GF-D8 (cell line): ENCODE measurements around the gene KANK2.
A peak's percentile ranks its signal among the peaks of the same experiment; 100 is the strongest.
"Not testable (repeated sequence)": the region's sequence is repeated elsewhere in the genome, so short reads cannot be mapped to it uniquely, and the experiment has no call there.

Source experiments
- DNase-seq: peaks from one replicate; lab custom pipeline; 2025; lab: John Stamatoyannopoulos, UW

Gene KANK2

DNA sequence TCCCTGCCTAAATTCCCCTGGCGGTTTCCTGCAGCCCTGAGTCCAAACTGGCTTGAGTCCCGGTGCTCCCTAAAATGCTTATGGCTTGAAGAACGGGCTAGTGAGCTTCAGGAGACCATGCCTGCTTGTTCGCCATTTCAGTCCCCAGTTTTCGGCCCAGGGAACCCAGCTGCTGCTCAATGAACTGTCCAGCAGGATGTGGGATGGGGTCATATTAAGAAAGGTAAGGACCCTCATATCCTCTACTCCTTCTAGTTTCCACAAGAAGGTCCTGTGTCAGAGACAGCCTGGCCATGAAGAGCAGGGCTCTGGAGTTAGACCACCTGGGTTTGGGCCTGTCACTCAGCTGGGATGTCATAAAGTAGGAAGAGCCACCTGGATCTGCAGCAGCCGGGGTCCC is 24.8 kb downstream of the KANK2 start:
- no peak for DNase-seq

DNA sequence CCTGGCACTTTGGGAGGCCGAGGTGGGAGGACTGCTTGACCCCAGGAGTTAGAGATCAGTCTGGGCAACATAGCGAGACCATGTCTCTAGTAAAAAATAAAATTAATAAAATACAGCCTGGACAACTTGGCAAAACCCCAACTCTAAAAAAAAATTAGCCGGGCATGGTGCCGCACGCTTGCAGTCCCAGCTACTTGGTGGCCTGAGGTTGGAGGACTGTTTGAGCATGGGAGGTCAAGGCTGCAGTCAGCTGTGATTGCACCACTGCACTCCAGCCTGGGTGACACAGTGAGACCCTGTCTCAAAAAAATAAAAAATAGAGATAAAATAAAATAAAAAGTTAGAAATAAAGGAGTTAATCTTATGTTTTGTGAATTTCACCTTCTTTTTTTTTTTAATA is 26.2 kb downstream of the KANK2 start:
- no peak for DNase-seq

DNA sequence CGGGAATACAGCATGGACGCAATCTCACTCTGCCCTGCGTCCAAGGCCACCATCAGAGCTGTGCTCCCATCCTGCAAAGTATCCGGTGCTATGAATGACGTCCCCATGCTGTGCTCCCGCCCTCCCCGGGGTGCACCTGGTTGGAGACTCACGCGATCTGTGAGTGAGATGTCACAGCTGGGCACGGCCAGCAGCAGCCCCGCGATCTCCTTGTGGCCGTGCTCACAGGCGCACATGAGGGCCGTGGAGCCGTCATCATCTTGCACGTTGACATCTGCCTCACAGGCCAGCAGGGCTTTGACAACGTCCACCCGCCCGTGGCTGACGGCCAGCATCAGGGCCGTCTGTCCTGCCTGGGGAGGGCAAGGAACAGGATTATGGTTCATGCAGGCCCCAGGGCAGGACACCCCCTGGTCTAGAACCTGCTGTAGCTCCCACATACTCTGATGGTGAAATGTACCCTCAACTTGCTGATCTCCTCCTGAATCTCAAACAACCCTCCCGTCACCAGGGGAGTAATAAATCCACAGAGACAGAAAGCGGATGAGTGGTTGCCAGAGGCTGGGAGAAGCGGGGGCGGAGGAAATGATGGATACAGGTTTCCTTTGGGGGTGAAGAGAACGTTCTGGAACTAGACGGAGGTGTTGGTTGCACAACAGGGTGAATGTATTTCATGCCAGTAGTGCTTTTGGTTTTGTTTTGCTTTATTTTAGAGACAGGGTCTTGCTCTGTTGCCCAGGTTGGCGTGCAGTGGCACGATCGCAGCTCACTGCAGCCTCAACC is 27.3 kb downstream of the KANK2 start:
- no peak for DNase-seq

DNA sequence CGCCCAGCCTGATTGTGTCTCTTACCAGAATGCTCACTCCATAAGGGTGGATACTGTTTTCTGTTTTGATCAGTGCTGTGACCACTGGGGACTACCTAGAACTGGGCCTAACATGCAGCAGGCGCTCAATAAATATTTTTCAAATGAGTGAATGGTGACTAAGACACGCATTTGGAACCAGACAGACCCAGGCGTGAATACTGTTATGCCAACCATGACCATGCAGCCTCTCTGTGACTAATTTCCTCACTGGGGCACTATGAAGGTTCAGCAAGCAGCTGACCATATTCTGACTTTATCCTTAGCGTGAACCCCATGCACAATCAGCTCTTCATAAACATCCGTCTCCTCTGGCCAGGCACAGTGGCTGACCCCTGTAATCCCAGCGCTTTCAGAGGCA is 28.8 kb downstream of the KANK2 start:
- DNase-seq = no peak

DNA sequence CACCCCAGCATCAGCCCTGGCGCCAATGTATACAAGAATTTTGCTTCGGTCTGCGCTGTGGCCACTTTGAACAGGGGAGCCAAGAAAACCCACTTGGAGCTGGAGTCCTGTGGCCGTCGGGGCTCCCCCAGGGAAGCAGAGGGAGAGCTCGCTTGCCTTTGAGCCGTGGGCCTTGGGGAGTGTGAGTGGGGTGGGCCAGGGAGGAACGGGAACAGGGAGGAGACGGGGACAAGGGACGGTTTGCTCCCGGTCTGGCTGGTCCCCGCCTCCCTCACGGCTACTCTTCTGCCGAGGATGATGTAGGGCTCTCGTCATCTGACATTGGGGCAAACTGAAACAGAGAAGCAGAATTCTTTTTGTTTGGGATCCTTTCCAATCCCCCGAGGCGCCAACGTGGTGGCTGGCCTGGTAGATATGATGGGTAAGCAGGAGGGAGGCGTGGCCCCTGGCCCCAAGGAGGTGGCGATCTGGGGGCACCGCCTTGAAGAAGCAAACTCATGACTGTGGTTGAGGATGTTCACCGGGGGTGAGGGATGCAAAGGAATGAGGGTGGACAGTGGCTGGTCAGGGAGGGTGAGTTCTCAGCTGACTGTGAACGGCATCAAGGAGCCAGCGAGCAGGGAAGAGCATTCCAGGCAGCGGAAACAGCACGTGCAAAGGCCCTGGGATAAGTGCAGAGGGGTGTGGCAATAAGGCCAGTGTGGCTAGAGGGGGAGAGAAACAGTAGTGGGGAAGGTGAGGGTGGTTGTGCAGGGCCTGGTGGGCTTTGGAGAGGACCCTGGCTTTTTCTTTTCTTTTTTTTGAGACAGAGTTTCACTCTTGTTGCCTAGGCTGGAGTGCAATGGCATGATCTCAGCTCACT is 30.8 kb downstream of the KANK2 start:
- no peak for DNase-seq

DNA sequence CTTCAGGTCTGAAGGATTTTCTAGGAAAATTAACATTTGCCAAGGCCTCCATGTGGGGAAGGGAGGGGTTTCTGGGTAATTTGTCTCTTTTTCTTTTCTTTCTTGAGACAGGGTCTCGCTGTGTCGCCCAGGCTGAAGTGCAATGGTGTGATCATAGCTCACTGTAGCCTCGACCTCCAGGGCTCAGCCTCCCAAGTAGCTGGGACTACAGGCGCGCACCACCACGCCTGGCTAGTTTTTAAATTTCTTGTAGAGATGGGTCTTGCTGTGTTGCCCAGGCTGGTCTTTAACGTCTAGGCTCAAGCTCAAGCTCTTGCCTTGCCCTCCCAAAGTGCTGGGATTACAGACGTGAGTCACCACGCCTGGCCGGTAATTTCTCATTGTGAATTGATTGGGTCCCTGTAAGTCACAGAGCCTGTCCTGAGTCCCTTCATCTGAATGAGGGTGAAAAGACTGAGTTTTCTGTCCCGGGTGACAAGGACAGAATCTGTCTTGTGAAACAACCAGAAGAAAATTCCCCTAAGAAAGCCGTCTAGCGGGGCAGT is 31.8 kb downstream of the KANK2 start:
- no peak for DNase-seq

DNA sequence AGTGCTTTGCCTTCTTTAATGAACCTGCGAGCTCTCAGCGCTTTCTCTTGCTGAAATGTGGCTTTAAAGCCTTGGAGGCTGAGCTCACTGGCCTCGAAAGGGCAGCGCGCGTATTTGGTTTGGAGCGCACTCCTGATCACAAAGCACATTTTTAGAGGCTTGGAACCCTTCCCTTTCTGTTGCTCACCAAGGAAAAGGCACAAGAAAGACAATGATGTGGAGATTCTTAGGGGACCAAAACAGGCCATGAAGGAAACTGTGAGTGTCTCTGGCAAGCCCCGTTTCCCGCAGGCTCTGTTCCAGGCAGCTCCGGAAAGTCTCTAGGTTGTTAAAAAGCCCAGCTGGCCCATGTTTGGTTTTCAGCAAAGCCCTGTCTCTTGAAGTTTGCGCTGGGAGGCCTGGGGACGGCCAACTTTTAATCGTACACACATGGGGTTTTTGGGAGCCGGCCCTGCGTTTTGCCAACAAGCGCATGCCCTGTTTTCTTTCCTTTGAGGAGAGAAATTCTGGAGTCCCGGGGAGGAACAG is 32.4 kb downstream of the KANK2 start:
- DNase-seq = no peak

DNA sequence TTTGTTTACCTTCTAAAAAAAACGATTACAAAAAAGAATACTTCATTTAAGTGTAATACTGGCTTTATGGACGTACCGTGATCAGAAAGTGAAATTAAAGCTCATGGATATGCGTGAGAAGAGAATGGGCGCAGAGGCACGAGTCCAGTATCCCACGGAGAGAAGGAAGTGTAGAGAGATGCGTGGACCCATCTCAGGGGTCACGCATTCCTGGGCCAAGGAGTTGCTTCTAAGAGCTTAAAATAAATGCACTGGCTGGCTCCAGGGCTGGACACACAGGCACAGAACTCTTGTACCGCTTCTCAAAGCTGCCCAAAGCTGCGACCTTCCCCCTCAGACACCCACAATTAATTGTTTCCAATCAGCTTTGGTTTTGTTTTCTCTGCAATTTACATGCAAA is 33.0 kb downstream of the KANK2 start:
- no peak for DNase-seq

DNA sequence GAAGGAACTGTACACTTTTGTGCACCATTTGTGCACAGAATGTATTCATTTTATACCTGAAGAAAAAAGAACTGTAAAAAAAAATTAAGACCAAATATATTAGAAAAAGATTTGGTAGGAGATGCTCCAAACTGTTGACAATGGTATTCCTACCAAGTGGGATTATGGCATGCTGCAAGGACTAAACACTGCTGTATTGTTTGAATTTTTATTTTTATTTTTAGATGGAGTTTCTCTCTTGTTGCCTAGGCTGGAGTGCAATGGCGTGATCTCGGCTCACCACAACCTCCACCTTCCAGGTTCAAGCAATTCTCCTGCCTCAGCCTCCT is 36.9 kb downstream of the KANK2 start:
- DNase-seq = not testable (repeated sequence)

DNA sequence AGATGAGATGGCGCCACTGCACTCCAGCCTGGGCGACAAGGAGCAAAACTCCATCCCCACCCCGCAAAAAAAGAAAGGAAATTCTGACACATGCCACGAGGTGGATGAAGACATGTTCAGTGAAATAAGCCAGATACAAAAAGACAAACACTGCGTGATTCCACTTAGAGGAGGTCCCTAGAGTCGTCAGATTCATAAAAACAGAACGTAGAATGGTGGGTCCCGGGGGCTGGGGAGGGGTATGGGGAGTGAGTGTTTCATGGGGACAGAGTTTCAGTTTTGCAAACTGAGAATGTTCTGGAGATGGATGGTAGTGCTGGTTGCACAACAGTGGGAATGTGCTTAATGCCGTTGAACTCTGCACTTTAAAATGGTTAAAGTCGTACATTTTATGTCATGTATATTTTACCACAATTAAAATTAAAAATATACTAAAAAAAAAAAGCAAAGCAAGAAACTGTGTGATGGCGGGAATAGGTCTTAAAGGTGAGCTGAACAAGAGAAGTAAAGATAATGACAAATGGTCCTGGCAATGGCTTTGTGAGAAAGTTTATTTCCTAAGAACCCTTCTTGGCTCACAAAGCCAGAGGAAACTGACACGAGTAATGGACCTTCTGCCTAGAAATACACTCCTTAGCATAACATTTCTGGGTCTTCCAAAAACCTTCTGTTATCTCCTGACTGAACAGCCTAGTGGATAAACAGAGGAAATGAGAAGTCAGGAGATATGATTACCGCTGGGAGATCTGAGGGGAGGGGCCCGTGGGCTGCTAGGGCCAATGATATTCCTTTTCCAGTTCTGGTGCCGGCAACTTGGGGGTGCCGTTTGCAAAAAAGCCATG is 37.5 kb downstream of the KANK2 start:
- DNase-seq = no peak

DNA sequence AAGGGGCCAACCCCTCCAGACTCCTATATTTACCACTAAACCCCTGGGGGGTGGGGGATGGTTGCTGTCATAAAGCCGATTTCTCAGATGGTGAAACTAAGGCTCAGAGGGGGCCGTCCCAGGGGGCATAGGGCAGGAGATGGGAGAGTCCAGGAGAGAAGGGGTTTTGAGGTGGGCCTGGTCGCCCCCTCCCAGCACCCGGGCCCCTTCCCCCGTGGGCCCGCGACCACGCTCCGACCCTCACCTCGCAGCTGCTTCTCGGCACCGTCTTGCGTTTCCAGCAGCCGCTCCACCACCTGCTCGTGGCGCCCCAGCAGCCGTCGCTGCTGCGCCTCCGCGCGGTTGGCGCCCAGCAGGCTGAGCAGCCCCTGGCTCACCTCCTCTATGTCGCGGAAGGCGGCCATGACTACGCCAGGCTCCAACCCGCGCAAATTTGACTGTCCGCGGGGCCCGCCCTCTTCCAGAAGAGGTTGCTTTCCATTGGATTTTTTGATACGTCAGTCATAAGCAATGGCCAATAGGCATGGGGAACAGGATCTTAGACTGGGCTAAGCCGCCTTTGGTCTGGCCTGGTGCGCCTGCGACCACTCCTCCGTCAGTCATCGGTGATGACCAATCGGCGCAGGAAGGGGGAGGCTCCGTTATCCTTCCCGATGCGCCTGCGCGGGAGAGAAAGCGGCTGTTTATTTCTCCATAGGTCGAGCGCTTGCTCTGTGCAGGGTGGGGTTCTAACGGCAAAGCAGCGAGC is 41.8 kb downstream of the KANK2 start, which contains the start of gene SPC24:
TSS of gene SPC24 (minus strand) at position 410 of the 748 bp plus-strand sequence. CDS start at position 404, 6 bp downstream.
- DNase-seq = peak; percentile 95

DNA sequence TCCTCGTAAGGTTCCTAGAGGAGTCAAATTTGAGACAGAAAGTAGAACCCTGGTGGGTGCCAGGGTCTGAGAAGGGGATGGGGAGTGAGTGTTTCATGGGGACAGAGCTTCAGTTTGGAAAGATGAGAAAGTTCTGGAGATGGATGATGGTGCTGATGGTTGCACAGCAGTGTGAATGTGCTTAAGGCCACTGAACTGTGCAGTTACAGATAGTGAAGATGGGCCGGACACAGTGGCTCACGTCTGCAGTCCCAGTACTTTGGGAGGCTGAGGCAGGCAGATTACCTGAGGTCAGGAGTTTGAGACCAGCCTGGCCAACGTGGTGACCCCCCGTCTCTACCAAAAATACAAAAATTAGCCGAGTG is 42.7 kb downstream of the KANK2 start:
- DNase-seq = no peak

DNA sequence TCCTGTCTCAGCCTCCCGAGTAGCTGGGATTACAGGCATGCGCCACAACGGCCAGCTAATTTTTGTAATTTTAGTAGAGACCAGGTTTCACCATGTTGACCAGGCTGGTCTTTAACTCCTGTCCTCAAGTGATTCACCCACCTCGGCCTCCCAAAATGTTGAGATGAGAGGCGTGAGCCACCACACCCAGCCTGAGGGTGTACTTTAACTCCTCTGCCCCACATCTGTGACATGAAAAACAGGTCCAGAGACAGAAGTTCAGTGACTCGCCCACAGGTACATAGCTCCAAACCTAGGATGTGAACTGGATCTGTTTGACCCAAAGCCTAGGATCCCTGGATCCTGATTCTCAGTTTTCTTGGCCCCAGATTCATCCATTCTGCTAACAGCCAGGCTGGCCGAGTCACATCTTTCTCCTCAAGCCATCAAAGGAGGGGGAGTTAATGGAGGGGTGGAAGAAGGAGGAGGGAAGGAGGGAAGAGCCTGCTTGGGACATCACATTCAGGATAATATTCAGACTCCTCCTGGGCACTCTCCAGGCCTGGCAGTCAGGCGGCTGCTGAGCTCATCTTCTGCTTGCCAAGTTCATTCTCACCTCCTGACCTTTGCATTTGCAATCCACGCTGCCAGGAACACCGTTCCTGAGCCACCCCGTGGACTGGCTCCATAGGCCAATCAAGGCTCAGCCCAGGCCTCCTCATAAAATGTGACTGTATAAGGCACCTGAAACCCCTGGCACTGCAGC is 44.9 kb downstream of the KANK2 start:
- no peak for DNase-seq

DNA sequence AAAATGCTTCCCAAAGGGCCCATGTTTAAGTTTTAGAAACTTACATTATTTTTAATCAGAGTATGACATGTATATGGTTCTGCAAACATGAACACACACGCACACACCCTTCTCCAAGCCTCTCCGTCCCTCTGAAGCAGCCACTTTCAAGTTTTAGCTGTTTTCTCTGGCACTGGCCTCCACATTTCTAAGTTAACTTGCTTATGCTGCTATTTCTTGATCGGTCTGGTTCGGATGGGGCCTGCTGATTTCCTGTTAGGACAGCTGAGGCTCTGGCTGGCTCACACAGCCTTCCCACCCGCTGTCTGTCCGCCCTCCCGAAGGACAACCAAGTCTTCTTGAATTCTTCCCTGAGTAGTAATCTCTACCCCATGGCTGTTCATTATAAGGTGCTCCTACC is 46.2 kb downstream of the KANK2 start:
- DNase-seq = no peak

DNA sequence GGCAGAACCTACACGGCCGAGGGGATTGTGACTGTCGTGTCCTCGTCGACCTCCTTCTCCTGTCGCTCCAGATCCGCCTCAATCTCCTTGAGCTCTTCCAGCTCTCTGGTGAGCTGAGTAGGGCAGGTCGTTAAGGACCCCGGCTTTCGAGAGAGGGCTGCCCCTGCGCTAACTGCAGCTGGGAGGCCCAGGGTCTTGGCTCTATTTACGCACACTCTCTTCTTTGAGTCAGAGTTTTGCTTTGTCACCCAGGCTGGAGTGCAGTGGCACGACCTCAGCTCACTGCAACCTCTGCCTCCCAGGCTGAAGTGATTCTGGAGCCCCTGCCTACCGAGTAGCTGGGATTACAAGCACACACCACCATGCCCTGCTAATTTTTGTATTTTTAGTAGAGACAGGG is 49.3 kb downstream of the KANK2 start:
- no peak for DNase-seq

DNA sequence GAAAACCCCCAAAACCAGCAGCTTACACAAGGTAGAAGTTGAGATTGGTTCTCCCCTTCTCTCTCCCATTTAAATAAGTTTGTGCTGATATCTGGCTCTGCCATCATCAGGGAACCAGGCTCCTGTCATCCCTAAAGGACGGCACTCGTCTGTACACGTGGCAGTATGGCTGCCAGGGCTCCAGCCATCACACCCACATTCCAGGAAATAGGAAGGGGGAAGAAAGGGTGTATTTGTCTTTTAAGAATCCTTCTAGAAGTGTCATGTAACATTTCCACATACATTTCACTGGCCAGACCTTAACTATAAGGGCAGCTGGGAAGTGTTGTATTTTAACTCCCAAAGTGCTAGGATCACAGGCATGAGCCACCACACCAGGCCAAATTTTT is 51.8 kb downstream of the KANK2 start:
- DNase-seq = no peak

DNA sequence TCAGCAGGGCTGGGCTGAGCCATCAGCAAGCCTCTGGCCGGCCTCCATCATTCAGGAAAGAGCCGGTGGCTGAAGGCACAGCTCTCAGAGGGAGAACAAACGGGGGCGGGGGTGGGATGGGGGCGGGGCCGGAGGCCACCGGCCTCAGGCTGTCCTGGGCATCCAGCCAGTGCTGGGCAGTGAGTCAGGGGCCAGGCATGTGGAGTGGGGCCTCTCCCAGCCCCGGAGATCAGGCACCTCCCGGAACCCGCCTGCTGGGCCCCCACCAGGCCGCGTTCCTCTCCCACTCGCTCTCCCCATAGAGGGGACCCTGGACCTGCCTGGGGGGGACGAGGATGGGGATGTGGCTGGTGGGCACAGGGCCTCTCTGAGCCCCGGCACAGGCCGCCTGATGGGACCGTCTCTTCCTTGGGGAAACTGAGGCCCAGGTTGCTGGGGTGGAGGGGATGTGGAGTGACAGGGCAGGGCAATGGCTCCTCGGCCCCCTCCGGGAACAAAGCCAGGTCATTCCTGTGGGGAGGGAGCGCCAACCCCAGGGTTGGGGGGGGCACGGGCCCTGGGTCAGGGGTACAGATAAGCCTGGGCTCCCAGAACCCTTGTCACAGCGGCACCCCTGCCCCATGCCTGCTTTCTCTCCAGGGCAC is 54.7 kb downstream of the KANK2 start:
- DNase-seq = no peak

DNA sequence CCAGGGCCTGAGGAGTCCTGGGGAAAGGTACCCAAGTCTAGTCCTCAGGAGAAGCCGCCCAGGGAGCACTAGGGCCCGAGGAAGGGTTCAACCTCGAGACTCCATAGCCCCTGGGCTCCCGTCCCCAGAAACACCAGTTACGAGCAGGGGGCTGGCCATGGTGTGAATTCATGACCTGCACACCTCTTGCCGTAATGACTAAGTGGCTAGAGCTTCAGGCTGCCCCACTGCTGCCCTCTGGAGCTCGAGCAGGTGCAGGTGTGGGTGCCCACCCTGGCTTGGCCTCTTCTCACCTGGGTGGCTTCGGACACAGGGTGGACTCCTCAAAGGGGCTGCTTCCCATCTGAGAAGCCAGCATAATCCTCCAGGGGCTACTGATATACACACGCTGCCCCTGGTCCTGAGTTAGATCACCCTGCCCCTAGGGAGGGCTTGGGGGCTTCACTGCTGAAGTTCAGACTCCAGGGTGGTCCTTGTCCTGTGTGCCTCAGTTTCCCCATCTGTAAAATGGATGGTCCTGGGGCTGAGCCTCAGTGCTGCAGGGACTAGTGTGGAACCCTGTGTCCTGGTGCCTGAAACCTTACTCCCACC is 55.3 kb downstream of the KANK2 start:
- DNase-seq = no peak

DNA sequence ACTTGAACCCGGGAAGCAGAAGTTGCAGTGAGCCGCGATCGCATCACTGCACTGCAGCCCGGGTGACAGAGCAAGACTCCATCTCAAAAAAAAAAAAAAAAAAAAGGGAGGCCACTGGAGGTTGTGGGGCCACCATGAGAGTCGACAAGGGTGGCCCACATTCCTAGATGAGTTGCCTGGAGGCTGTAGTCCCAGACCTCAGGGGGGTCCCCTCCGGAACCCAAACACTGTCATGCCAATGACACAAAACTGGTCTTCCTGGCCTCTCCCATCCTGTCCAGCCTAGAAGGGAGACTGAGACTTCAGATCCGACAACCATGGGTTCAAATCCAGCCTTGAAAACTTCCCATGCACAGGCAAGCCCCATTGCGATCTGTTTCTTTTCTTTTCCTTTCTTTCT is 56.4 kb downstream of the KANK2 start:
- DNase-seq = no peak
